Right lobe of liver (tissue), 4 donors: ENCODE data around the gene TRAP1.

Source experiments
- CTCF ChIP-seq, 4 donors: fragments of 200-600 bp in 3 of 4; fragments of 450-650 bp in 1 of 4; IDR thresholded peaks; one replicate each; pipeline versions ENCODE4 v1.5.1 to v1.8.0; 2016 to 2022; ENCODE audit warnings: antibody characterized with exemption in 4 of 4, mild to moderate bottlenecking in 2 of 4
- POLR2A ChIP-seq: fragments of 450-650 bp; IDR thresholded peaks from one replicate; pipeline ENCODE4 v1.6.1; 2017; ENCODE audit warnings: antibody characterized with exemption, mild to moderate bottlenecking
- donor health status: DM: no; HTN: no; CAD: no.
- donor health status: DM: no; HTN: no; CAD: no.
- donor health status: DM: no; HTN: yes; CAD: no.

- TF ChIP-seq POLR2A (no peak), CTCF (IDR thresholded peaks at IDR 0.05) (no peak)
These were observed 43.2 kb upstream of the TRAP1 start for GRCh38 chr16:3760518-3760917.
